ENCODE measurements around the gene ALDH1A3.

ALDH1A3 gene

GRCh38 chr15:100909989-100910955 is 30.6 kb downstream of the ALDH1A3 start:
- H3K9me3 Mint-ChIP-seq: peaks cover 28% of the 10 kb centered on the region
- H3K36me3 Mint-ChIP-seq (ENCODE audit: low read depth): peaks cover 4% of the 10 kb centered on the region
- H3K4me3 Mint-ChIP-seq: no peak overlapping the region
- no peak for DNase-seq
- peak overlapping the region; percentile 23 for H3K27ac Mint-ChIP-seq
- peaks cover 15% of the 10 kb centered on the region for H3K4me1 Mint-ChIP-seq
- peaks cover 45% of the 10 kb centered on the region for H3K27me3 Mint-ChIP-seq (ENCODE audit: low read depth, poor library complexity)
- TF ChIP-seq CTCF (IDR thresholded peaks at IDR 0.05): peak; percentile 31

GRCh38 chr15:100911086-100911485 is 31.5 kb downstream of the ALDH1A3 start:
- H3K36me3 Mint-ChIP-seq (ENCODE audit: low read depth): peaks cover 4% of the 10 kb centered on the region
- H3K4me1 Mint-ChIP-seq: peaks cover 7% of the 10 kb centered on the region
- H3K4me3 Mint-ChIP-seq: no peak overlapping the region
- TF ChIP-seq CTCF (IDR thresholded peaks at IDR 0.05): no peak
- H3K9me3 Mint-ChIP-seq: peaks cover 28% of the 10 kb centered on the region
- H3K27ac Mint-ChIP-seq: no peak overlapping the region
- peaks cover 43% of the 10 kb centered on the region for H3K27me3 Mint-ChIP-seq (ENCODE audit: low read depth, poor library complexity)
- no peak for DNase-seq

GRCh38 chr15:100913961-100914360 is 34.3 kb downstream of the ALDH1A3 start:
- H3K9me3 Mint-ChIP-seq: peaks cover 28% of the 10 kb centered on the region
- DNase-seq: no peak
- no peak overlapping the region for H3K27ac Mint-ChIP-seq
- peaks cover 4% of the 10 kb centered on the region for H3K36me3 Mint-ChIP-seq (ENCODE audit: low read depth)
- H3K27me3 Mint-ChIP-seq (ENCODE audit: low read depth, poor library complexity): peaks cover 58% of the 10 kb centered on the region
- H3K4me3 Mint-ChIP-seq: no peak overlapping the region
- H3K4me1 Mint-ChIP-seq: peaks cover 5% of the 10 kb centered on the region
- TF ChIP-seq CTCF (IDR thresholded peaks at IDR 0.05): no peak

- no peak overlapping the region for H3K27ac Mint-ChIP-seq
- H3K36me3 Mint-ChIP-seq (ENCODE audit: low read depth): peaks cover 4% of the 10 kb centered on the region
- peaks cover 54% of the 10 kb centered on the region for H3K27me3 Mint-ChIP-seq (ENCODE audit: low read depth, poor library complexity)
- H3K4me3 Mint-ChIP-seq: no peak overlapping the region
- DNase-seq: no peak
- H3K4me1 Mint-ChIP-seq: peaks cover 5% of the 10 kb centered on the region
- peak; percentile 23 for TF ChIP-seq CTCF (IDR thresholded peaks at IDR 0.05)
- H3K9me3 Mint-ChIP-seq: peaks cover 28% of the 10 kb centered on the region
These were observed 35.2 kb downstream of the ALDH1A3 start for GRCh38 chr15:100914876-100915275.

- TF ChIP-seq CTCF (IDR thresholded peaks at IDR 0.05): peak; percentile 81
- Mint-ChIP-seq H3K27ac (no peak overlapping the region), H3K36me3 (ENCODE audit: low read depth) (peaks cover 4% of the 10 kb centered on the region), H3K9me3 (peaks cover 17% of the 10 kb centered on the region), H3K4me3 (peak overlapping the region; percentile 80), H3K4me1 (peaks cover 5% of the 10 kb centered on the region), H3K27me3 (ENCODE audit: low read depth, poor library complexity) (peaks cover 78% of the 10 kb centered on the region)
- DNase-seq: peak; percentile 85
These were observed 38.5 kb downstream of the ALDH1A3 start for GRCh38 chr15:100918034-100918689.
